HG03571 (cell line): Measurements from ENCODE around the gene BCL2L12.

Experiments
- ATAC-seq: cut with Tn5 transposase; IDR thresholded peaks from one replicate; pipeline ENCODE4 v1.9.1; 2021; ENCODE audit not compliant: unreplicated experiment

The BCL2L12 gene

DNA sequence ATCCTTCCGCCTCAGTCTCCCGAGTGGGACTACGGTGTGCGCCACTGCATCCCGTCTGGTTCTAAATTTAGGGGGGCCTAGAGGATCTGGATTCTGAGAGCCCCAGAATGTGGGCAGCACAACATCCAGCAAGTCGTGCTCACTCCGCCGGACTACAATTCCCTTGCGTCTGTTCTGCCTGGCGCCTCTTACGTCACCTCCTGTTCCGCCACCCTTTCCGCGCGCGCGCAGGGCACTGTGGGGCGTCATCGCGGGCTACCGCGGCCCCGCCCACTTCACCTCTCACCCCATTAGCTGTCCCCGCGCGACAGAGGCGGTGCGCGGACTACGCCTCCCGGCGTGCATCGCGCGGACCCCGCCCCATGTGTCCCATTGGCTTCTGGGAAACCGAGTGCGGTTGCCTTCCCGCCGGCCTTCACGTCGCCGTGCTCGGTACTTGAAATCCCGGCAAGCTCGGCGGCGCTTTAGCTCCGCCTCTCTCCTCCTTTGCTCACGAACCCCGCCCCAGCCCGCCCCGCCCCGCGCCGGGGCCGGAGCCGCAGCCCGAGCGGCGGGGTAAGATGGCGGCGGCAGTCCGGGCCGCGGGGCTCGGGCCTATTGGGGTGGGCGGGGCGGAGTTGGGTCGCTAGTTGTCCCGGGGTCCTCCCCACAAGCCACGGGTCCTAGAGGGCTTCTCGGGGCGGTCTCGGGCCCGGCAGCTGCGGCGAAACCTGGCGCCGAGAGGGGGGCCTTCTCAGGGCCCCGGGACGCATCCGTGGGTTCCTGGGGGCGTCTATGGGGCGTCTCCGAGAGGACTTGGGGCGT, 23.8 kb upstream of the BCL2L12 start, which contains the start of gene SCAF1:
SCAF1 (plus strand) TSS at position 522 of the 804 bp plus-strand sequence. CDS start 2,818 bp downstream, outside the sequence.
- ATAC-seq, result peak; percentile 50

DNA sequence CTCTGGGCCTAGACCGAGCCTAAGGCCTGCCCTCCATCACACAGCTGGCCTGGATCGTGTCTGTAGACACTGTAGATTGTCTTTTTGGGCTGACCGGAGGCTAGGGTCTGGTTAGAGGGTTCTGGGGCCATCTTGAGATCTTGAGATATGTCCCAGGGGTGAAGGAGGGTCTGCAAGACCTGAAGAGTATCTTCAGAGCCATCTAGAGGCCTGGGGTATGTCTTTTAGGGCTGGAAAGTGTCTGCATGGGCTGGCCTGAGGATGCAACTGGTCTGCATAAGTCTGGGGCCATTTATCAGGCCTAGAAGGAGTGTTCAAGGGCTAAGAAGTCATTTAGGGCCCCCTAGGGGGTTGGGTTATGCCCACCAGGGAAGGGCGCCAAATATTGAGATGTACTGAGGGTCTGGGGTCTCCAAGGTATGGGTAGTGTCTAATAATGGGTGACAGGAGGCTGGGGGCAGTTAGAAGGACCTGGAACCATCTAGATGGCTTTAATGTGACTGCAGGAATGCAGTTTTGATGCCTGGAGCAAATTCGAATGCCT, 23.2 kb upstream of the BCL2L12 start:
- no peak for ATAC-seq

DNA sequence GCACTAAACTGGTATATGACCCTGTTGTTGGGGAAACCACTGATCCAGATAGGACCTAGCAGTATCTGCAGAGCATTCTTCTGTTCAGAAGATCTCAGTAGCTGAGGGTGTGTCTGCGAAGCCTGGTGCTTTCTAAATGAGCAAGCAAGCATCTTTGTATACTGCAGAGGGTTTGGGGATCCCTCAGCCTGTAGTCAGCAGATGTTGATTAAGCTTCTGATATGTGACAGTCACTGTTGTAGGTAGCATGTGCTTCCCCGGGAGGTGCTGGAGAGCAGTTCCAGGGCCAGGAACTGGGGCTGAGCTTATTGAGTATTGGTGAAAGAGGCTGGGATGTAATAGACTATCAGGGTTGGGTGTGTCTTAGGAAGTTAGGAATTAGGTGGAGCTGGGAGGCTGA, 22.3 kb upstream of the BCL2L12 start:
- no peak for ATAC-seq

DNA sequence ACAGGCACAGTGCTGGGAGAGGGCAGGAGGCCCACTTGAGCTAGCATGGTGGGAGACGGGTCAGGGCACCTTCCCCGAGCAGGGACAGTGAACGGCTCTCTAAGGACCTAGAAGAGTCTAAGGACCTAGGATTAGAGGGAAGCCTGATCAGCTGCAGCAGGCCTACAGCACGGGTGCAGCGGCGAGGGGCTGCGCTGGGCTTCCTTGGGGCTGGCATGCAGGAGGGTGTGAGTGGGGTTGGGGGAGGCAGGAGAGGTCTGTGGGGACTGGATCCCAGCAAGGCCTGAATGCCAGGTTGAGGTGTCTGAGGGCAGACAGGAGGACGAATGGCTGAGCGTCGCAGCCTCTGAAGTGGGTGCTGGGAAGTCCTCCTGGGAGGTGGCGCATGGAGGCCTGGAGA, 20.1 kb upstream of the BCL2L12 start:
- no peak for ATAC-seq

DNA sequence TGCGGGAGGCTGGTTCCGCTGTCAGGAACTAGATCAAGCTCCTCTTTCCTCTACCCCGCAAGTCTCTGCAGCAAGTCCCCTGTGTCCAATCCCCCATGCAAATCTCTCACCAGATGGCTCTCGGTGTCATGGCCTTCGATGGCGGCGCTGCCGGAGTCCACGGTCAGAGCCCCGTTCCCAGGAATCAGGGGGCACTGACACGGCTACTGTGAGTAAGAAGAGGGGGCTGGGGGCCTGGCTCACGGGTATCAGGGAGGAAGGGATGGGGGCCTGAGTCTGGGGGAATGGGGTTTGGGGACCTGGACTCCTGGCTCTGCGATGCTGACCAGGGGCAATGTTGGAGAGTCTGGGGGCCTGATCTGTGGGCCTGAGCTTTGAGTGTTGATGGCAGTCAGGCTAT, 19.7 kb upstream of the BCL2L12 start:
- no peak for ATAC-seq

DNA sequence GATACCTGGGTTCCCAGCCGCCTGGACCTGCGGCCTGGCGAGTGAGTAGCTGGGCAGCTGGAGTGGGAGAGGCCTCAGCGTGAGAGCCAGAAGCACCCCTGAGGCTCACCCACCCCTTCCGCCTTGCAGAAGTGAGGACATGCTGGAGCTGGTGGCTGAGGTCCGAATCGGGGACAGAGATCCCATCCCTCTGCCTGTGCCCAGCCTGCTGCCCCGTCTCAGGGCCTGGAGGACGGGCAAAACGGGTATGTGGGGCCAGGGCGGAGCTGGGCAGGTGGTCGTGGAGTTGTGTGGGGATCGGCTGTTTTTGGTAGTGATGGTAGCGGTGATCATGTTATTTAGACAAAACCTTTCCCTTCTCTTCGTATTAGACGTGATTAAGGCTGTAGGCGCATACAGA, 19.1 kb upstream of the BCL2L12 start:
- no peak for ATAC-seq

DNA sequence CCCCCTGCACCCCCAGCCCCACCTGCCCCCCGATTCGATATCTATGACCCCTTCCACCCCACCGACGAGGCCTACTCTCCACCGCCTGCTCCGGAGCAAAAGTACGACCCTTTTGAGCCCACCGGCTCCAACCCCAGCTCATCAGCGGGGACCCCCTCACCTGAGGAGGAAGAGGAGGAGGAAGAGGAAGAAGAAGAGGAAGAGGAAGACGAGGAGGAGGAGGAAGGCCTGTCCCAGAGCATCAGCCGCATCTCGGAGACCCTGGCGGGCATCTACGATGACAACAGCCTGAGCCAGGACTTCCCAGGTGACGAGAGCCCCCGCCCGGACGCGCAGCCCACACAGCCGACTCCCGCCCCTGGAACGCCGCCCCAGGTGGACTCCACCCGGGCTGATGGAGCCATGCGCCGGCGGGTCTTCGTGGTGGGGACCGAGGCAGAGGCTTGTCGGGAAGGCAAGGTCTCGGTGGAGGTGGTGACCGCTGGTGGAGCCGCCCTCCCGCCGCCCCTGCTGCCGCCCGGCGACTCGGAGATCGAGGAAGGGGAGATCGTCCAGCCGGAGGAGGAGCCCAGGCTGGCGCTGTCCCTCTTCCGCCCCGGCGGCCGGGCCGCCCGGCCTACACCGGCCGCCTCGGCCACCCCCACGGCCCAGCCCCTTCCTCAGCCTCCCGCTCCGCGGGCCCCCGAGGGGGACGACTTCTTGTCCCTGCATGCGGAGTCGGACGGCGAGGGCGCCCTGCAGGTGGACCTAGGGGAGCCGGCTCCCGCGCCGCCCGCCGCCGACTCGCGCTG, 14.5 kb upstream of the BCL2L12 start:
- no peak for ATAC-seq

DNA sequence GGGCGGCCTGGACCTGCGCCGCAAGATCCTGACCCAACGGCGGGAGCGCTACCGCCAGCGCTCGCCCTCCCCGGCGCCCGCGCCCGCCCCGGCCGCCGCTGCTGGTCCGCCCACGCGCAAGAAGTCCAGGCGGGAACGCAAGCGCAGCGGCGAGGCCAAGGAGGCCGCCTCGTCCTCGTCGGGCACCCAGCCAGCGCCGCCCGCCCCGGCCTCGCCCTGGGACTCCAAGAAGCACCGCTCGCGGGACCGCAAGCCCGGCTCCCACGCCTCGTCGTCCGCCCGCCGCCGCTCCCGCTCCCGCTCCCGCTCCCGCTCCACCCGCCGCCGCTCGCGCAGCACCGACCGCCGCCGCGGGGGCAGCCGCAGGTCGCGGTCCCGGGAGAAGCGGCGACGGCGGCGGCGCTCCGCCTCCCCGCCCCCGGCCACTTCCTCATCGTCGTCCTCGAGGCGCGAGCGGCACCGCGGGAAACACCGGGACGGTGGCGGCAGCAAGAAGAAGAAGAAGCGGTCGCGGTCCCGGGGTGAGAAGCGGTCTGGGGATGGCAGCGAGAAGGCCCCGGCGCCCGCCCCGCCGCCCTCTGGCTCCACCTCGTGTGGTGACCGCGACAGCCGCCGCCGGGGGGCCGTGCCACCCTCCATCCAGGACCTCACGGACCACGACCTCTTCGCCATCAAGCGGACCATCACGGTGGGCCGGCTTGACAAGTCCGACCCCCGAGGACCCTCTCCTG, 13.7 kb upstream of the BCL2L12 start:
- no peak for ATAC-seq

DNA sequence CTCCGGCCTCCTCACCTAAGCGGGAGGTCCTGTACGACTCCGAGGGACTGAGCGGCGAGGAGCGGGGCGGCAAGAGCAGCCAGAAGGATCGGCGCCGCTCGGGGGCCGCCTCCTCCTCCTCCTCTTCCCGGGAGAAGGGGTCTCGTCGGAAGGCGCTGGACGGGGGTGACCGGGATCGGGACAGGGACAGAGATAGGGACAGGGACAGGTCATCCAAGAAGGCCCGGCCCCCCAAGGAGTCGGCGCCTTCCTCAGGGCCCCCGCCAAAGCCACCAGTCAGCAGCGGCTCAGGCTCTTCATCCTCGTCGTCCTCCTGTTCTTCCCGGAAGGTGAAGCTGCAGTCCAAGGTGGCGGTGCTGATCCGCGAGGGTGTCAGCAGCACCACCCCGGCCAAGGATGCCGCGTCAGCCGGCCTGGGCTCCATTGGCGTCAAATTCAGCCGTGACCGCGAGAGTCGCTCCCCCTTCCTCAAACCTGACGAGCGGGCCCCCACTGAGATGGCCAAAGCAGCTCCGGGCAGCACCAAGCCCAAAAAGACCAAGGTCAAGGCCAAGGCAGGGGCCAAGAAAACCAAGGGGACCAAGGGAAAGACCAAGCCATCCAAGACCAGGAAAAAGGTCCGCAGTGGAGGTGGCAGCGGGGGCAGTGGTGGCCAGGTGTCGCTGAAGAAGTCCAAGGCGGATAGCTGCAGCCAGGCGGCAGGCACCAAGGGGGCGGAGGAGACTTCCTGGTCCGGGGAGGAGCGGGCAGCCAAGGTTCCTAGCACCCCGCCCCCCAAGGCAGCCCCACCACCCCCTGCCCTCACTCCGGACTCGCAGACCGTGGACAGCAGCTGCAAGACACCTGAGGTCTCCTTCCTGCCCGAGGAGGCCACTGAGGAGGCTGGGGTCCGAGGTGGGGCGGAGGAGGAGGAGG, 12.9 kb upstream of the BCL2L12 start:
- no peak for ATAC-seq

DNA sequence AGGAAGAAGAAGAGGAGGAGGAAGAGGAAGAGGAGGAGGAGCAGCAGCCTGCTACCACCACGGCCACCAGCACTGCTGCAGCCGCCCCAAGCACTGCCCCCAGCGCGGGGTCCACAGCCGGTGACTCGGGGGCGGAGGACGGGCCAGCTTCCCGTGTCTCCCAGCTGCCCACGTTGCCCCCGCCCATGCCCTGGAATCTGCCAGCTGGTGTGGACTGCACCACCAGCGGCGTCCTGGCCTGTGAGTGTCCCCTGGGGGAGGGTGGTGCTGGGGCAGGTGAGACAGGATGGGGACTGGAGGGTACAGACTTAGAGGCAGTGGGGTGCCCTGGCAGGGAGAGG, 12.3 kb upstream of the BCL2L12 start:
- ATAC-seq, result no peak

DNA sequence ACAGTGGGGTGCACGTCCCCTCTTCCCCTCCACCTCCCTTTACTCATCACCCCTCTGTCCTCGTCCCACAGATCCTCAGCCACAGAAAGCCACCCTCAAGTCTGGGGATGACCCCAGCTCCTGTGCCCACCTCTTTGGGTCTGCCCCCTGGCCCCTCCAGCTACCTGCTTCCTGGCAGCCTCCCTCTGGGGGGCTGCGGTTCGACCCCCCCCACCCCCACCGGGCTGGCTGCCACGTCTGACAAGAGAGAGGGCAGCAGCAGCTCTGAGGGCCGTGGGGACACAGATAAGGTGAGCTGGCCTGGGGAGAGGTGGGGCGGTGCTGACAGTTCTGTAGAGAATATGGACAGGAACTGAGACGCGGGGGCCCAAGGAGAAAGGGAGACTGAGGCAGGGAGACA, 11.2 kb upstream of the BCL2L12 start:
- no peak for ATAC-seq

DNA sequence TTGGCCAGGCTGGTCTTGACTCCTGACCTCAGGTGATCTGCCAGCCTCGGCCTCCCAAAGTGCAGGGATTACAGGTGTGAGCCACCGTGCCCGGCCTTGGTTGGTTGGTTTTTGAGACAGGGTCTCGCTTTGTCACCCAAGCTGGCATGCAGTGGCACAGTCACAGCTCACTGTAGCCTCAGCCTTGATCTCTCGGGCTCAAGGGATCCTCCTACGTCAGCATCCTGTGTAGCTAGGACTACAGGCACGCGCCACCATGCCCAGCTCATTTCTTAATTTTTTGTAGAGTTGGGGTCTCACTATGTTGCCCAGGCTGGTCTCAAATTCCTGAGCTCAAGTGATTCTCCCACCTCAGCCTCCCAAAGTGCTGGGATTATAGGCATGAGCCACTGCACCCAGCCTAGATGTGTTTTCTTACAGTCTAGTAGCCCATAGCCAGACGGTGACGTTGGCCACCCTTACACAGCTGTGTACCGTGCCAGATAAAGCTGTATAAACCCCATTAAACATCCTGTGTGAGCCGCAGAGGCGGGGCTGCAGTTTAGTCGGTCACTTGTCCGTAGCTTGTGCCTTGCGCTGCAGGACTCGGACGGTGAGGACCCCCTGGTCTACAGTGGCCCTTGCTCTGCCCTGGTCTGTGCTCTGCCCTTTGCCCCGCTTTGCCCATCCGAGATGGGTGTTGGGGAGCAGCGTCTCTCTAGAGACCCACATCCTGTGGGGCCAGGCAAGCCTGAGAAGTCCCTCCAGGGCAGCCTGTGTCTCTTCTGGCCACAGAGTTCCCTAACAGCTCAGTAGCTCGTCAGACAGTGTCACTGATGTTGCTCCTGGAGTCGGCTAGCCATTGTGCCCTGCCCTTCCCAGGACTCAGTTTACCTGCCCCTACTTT, 9.9 kb upstream of the BCL2L12 start:
- ATAC-seq, result no peak

DNA sequence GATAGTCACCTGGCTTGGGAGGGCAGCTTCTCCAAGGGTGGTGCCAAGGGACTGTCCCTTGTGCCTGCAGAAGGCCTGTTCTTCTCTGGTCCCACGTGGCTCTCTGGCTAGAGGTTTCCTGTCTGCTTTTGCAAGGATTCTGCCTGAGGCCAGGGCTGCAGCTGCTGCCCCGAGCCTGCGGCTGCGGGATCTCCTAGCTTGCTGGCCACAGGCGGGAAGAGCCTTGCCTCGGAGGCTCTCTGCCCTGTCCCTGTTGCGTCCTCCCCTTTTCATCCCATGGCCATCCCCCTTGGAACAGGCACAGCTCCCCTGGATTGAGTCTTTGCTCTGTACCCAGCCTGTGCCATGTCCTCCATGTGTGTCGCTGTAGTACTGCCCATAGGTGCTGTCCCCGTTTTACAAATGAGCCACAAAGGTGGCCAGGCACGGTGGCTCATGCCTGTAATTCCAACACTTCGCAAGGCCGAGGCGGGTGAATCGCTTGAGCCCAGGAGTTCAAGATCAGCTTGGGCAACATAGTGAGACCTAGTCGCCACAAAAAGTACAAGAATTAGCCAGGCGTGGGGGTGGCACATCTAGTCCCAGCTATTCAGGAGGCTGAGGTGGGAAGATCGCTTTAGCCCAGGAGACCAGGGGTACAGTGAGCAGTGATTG, 9.2 kb upstream of the BCL2L12 start:
- no peak for ATAC-seq

DNA sequence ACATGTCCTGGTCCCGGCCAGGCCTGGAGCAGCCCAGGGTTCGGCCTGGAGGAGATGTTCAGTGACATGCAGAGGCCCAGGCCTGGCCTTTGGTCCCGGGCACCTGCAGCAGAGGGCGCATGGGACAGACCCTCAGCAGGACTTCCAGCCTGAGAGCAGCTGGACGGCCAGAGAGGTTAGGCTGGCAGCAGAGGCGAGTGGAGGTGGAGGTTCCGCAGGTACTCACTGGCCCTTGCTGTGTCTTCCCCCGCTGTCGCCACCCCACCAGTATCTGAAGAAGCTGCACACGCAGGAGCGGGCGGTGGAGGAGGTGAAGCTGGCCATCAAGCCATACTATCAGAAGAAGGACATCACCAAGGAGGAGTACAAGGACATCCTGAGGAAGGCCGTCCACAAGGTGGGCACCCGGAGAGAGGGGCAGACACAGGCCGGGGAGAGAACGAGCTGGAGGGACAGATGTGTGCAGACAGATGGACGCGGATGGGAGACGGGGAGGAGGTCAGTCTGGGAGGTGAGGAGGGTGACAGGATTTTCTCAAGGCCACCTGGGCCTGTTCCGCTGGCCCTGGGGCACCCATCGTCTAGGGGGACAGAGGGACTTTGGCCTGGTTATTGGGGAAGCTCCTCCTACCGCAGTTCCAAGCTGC, 8.1 kb upstream of the BCL2L12 start:
- ATAC-seq, result no peak

DNA sequence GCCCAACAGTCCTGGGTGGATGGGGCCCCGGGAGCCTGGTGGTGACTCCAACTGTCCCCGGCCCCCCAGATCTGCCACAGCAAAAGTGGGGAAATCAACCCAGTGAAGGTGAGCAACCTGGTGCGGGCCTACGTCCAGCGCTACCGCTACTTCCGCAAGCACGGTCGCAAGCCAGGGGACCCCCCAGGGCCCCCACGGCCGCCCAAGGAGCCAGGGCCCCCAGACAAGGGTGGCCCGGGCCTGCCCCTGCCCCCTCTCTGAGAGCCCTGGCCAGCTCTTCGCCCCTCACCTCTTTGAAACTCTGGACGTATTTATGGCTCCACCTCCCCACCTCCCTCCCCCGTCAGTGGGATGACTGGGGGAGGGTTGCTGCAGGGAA, 7.6 kb upstream of the BCL2L12 start:
- no peak for ATAC-seq

DNA sequence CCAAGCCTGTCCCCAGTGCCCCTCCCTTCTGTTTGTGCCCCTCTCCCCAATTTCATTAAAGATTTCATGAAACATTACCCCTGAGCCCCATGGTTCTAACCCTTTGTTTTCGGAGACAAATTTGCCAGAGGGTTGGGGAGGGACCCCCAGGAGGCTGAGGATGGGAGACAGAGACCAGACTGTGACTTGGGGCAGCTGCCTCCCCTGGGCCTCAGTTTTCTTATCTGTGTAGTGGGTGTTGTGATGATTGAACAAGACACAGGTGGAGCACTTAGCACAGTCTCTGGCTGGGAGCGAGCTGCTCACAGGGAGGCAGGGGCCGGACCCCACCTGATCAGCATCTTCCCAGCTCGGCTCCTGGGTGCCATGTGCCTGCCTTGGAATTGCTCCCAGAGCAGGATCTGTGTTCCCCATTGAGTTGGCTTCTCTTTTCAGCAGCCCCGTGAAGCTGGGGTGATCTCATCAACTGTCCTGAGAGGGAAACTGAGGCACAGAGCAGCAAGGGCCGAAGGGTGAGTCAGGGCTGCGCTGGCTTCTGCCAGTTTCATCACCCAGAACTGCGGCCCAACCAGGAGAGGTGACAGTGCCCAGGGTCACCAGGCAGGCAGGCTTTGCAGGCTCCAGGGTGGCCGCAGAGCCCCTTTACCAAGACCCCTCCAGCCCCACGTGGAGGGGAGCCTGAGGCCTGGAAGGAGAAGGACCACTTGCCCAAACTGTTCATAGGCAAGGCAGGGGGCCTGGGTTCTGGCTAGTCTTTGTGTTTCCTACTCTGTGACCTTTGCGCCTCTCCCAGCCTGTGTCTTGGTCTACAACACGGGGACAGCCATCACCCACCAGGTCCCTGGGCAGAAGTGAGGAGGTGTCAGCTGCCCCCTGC, 6.9 kb upstream of the BCL2L12 start:
- no peak for ATAC-seq

DNA sequence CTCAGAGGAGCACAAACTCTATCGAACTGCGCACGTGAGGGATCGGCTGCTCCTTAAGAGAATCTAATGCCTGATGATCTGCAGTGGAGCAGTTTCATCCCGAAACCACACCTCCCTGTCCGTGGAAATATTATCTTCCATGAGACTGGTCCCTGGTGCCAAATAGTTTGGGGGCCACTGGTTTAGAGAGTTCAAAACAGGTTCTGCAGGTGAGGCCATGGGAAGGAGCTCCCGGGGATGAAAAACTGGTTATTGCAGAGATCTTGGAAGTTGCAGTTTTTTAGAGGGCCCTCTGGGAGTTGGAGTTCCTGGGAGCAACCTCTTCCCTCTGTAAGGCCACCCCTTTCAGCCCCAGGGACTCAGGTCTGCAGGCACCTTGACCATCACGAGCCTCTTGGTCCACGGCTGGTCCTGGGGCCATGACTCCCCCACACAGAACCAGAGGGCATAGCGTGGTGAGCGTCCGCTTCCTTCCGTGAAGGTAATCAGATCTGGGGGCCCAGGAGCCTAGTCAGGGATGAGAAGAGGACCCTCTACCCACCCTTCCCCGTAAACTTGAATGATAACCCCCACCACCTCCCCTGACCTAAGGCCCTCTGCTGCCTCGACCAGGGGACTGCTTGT, 5.3 kb upstream of the BCL2L12 start:
- ATAC-seq, result no peak
